WI38 (cell line): ENCODE data around the gene ZNF396.

ENCODE experiments used
- H3K4me3 ChIP-seq: 2 replicates; pipeline ENCODE4 v1.5.1; 2011; ENCODE audit warnings: low read depth, mild to moderate bottlenecking, control low read depth, low read length
- CTCF ChIP-seq: IDR thresholded peaks from 2 replicates; pipeline ENCODE4 v1.5.1; 2012; ENCODE audit warnings: low read depth, mild to moderate bottlenecking, control low read depth, low read length

ZNF396 gene

DNA sequence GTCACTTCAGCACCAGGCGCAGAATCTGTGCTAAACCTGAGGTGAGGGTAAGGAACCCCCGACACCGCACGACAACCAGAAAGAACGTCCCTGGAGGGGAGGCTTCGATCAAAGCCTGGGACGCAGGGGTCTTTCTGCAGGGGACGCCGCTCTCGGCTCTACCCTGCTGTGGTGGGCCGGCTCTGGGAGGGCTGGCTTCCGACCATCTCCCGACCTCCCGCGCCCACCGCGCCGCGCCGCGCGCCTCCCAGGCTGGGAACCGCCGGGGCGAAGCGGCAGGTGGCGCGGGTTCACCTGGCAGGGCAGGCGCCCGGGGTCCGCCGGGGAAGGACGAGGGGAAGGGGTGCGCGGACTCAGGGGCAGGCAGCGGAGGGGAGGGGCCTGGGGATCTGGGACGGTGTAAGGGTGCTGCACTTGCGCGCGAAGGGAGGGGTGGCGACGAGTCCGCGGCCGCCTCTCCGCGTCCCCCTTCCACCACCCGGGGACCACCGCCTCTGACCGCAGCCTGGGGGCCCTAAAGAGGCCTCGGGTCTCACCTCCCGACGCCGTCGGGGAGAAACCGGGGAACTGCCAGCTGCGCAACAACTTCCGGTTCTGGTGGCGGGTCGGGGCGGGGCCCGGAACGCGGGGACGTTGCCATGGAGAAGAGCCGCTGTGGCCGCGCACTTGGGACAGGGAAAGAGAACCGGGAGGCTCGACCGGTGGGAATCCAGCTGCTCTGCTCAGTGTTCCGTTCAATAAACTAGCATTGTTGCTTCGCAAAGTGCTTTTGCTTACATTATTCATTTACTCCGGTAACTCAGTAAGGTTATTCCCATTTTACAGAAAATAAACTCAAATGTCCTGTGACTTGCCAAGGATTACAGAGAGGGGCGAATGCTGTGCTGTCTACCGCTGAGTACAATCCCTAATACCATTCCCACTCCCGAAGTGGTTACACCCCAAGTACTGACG, at the start of gene ZNF396:
Gene ZNF396, minus strand, starts transcription at position 596 of the 954 bp plus-strand sequence. CDS start 3,045 bp downstream, outside the sequence.
- H3K4me3 ChIP-seq = peak within 1 kb of the TSS; percentile 68

DNA sequence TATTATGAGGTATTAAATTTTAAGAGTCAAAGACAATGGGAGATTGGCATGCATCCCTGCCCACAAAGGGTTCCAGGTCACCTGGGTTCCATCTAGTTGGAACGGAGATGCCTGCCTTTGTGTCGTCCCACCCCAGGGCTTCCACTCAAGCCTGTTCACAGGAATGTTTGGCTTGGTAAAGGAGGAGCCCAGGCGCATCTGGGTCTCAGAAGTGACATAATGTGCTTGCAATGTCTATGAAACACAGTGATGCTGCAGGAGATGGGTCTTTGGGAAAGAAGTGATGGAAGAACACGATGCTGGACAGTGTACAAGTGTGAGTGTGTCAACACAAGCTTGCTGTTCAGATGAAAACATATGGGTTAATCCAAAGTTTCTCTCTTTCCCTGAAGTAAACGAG, 49.6 kb upstream of the ZNF396 start:
- no peak overlapping the region for H3K4me3 ChIP-seq
- no peak for TF ChIP-seq CTCF

More for the DNA sequence above, at the start of gene ZNF396:
- TF ChIP-seq CTCF = no peak

DNA sequence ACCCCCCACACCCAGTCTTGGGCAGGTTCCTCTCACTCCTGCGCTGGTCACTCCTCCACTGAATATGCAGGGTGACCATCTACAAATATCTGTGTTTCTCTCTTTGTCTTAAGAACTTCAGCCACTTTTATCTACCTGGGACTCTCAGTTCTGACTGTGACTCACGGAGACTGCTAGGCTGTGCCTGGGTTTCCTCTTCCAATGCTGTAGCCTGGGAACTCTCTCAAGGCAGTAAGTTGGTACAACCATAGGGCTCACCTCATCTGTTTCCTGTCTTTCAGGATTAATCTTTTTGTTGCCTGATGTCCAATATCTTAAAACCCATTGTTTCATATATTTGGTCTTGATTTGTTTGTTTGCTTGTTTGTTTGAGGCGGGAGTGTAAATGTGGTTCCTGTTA, 47.2 kb upstream of the ZNF396 start:
- no peak for TF ChIP-seq CTCF
- H3K4me3 ChIP-seq = no peak overlapping the region

DNA sequence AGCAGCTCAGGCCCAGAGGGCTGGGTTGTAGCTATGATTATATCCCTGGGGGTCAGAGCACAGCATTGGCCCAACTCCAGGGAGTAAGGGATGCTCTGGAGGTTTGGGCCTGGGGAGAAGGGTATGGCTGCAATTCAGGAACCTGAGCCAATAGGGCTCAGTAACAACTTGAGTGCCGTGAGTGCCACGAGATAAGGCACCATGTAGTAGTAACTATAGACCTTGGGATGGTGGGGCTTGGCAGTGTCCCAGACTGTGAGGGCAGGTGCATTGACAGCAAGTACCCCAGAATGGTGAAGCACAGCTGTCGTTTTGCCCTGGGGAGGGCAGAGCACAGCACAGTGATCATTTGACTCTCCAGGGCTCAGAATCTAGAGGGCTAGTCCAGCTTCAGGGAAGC, 45.1 kb upstream of the ZNF396 start:
- no peak overlapping the region for H3K4me3 ChIP-seq
- no peak for TF ChIP-seq CTCF

DNA sequence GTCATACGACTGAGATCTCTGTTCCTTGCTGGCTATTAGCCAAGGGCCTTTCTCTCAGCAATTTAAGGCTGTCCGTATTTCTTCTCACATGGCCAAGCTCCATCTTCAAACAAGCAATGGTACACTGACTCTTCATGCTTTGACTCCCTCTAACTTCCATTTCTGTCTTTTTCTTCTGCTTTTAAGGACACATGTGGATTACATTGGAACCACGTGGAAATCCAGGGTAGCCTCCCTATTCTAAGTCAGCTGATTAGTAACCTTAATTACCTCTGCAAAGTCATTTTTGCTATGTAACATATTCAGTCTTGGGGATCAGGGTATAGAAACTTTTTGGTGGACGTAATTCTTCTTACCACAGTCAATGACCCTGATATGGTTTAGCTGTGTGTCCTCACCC, 41.5 kb upstream of the ZNF396 start:
- no peak for TF ChIP-seq CTCF
- no peak overlapping the region for H3K4me3 ChIP-seq

DNA sequence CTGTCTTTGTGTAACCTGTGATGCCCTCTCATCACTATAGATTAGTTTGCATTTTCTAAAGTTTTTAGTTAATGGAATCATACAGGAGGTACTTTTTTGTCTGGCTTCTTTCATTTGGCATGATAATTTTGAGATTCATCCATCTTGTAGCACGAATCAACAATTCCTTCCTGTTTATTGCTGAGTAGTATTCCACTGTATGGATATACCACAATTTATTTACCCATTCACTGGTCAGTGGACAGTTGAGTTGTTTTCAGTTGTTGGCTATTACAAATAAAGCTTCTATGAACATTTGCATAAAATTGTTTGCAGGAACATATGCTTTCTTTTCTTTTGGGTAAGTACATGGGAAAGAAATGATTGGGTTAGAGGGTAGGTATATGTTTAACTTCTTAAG, 40.1 kb upstream of the ZNF396 start:
- no peak overlapping the region for H3K4me3 ChIP-seq
- TF ChIP-seq CTCF = no peak

GRCh38 chr18:35415511-35416073, 38.5 kb upstream of the ZNF396 start:
- no peak for TF ChIP-seq CTCF
- H3K4me3 ChIP-seq = no peak overlapping the region
